ENCODE data around the gene PSAT1. TPM values are rescaled to one million over a fixed set of nuclear protein-coding genes. Genes with fewer than 3 reads are reported as not detected.

PSAT1 gene
- total RNA-seq, 2 experiments from 2014 or later, result 174 to 182 TPM

DNA sequence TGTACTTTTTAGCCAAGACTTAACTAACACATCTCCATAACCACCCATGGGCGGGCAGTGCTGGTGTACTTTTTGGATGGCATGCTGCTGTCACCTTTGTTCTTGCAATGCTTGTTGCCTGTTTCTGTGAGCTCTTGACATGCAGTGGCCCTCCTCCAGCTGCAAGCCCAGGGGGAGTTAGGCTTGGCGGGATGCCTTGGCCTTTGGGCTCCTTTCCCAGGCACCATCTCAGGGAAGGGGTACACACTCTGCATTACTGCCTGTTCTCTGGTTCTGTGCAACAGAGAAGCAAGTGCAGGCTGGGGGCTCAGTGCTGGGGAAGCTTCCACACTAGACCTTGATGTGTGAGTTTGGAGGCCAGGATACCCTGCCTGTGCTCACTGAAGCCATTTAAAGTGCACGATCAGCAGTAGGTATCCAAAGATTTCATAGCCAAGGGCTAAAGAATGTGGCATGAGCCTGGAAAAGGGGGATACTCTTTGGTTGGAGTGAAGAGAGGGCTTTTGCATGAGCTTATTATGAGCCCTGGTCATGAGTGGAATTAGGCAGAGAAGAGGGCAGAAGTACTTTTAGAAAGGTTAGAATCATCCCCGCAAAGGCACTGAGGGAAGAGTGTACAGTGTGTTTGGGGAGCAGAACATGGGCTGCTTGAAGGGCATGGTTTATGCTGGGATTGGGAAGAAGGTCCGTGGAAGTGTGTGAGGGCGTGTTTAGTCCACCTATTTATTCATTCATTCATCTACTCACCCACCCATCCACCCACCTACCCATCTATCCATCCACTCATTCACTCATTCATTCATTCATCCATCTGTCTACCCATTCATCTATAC lies 22.5 kb downstream of the PSAT1 start:
- no peaks in the 10 kb centered on the region for H3K27me3 Mint-ChIP-seq
- intact Hi-C loops (cut with micrococcal nuclease), result no loop called here
- H3K36me3 Mint-ChIP-seq (ENCODE audit: low read depth), result peaks cover 84% of the 10 kb centered on the region
- ChIA-PET POLR2A (interaction anchor here (0.8 kb wide), 1 partner anchor 22 kb away, joined by 4 read pairs; no protein-coding TSS in a partner anchor), CTCF (no interaction called here)
- H3K4me1 Mint-ChIP-seq (ENCODE audit: low read depth), result peaks cover 5% of the 10 kb centered on the region
- no peak overlapping the region for H3K4me3 Mint-ChIP-seq
- TF ChIP-seq, protein P1, sequence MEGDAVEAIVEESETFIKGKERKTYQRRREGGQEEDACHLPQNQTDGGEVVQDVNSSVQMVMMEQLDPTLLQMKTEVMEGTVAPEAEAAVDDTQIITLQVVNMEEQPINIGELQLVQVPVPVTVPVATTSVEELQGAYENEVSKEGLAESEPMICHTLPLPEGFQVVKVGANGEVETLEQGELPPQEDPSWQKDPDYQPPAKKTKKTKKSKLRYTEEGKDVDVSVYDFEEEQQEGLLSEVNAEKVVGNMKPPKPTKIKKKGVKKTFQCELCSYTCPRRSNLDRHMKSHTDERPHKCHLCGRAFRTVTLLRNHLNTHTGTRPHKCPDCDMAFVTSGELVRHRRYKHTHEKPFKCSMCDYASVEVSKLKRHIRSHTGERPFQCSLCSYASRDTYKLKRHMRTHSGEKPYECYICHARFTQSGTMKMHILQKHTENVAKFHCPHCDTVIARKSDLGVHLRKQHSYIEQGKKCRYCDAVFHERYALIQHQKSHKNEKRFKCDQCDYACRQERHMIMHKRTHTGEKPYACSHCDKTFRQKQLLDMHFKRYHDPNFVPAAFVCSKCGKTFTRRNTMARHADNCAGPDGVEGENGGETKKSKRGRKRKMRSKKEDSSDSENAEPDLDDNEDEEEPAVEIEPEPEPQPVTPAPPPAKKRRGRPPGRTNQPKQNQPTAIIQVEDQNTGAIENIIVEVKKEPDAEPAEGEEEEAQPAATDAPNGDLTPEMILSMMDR (IDR thresholded peaks at IDR 0.05), result no peak
- no peak for ATAC-seq
- DNase-seq, result no peak
- no peak overlapping the region for H3K27ac Mint-ChIP-seq
- no peaks in the 10 kb centered on the region for H3K9me3 Mint-ChIP-seq

- Mint-ChIP-seq H3K9me3 (no peaks in the 10 kb centered on the region), H3K4me1 (ENCODE audit: low read depth) (no peaks in the 10 kb centered on the region), H3K27me3 (no peaks in the 10 kb centered on the region), H3K27ac (no peak overlapping the region), H3K36me3 (ENCODE audit: low read depth) (peaks cover 85% of the 10 kb centered on the region), H3K4me3 (no peak overlapping the region)
- ChIA-PET POLR2A (interaction anchor here (1.0 to 2.6 kb wide), 2 partner anchors 11 to 23 kb away, joined by 4 to 12 read pairs; partner anchors contain the start of gene PSAT1), CTCF (no interaction called here)
- TF ChIP-seq, protein P1 (IDR thresholded peaks at IDR 0.05), result no peak
- intact Hi-C loops (cut with micrococcal nuclease), result no loop called here
- ATAC-seq, result no peak
- no peak for DNase-seq
These were observed 23.2 kb downstream of the PSAT1 start for GRCh38 chr9:78320030-78320693.

DNA sequence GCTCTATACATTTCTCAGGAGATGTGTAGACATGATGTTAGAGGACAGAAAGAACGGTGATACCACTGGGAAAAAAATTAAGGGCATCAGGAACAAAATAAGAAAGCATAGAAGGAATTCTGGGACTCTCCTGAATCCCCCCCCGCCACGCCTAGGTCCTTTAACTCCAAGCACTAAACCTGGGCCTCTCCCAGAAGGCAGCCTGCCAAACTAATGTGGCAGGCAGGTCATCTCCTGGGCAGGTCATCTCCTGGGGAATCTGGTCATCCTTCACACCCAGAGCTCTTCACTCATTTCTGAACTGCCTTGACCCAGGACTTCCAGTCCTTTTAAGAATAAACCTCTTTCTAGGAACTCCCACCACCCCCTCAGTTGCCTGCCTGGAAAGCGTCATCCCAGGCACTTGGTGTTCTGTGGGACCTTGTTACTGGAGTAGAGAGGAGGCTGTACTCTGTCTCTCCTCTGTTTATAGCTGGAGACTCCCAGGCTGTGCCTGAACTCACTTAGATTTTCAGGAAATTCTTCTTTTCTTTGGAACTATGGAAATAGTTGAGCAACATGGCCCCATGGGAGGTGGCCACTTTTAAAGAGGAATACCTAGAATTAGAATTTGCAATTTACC lies 24.1 kb downstream of the PSAT1 start:
- Mint-ChIP-seq H3K36me3 (ENCODE audit: low read depth) (peaks cover 87% of the 10 kb centered on the region), H3K27me3 (no peaks in the 10 kb centered on the region), H3K4me1 (ENCODE audit: low read depth) (no peaks in the 10 kb centered on the region), H3K27ac (no peak overlapping the region), H3K9me3 (no peaks in the 10 kb centered on the region), H3K4me3 (no peak overlapping the region)
- DNase-seq (no peak), ATAC-seq (no peak)
- intact Hi-C loops (cut with micrococcal nuclease), result no loop called here
- CTCF ChIA-PET, result no interaction called here
- TF ChIP-seq, protein P1 (IDR thresholded peaks at IDR 0.05), result no peak
- POLR2A ChIA-PET, result interaction anchor here (1.0 to 2.6 kb wide), 2 partner anchors 11 to 24 kb away, joined by 4 to 12 read pairs; partner anchors contain the start of gene PSAT1

- intact Hi-C loops (cut with micrococcal nuclease), result no loop called here
- no peaks in the 10 kb centered on the region for H3K27me3 Mint-ChIP-seq
- no peak for ATAC-seq
- DNase-seq, result no peak
- no peak overlapping the region for H3K27ac Mint-ChIP-seq
- ChIA-PET CTCF (no interaction called here), POLR2A (interaction anchor here (1.0 to 2.6 kb wide), 2 partner anchors 12 to 25 kb away, joined by 4 to 12 read pairs; partner anchors contain the start of gene PSAT1)
- peaks cover 85% of the 10 kb centered on the region for H3K36me3 Mint-ChIP-seq (ENCODE audit: low read depth)
- TF ChIP-seq, protein P1 (IDR thresholded peaks at IDR 0.05), result no peak
- H3K4me1 Mint-ChIP-seq (ENCODE audit: low read depth), result no peaks in the 10 kb centered on the region
- no peak overlapping the region for H3K4me3 Mint-ChIP-seq
- H3K9me3 Mint-ChIP-seq, result no peaks in the 10 kb centered on the region
These were observed 24.6 kb downstream of the PSAT1 start for GRCh38 chr9:78321505-78321904.

Data from activated CD8-positive, alpha-beta T cell treated with anti-CD3 and anti-CD28 coated beads for 36 hours (primary cell).